Activated naive CD4-positive, alpha-beta T cell treated with anti-CD3 and anti-CD28 coated beads, Interleukin-2, amount 50 U/mL, for 24 hours (primary cell): ENCODE results near the gene PLA2R1.

Experiments
- H3K27ac Mint-ChIP-seq: one replicate; pipeline ENCODE4 v1.8.0; 2021; ENCODE audit warnings: mild to moderate bottlenecking, mixed read lengths
- H3K27me3 Mint-ChIP-seq: one replicate; pipeline ENCODE4 v1.8.0; 2021; ENCODE audit warnings: mixed read lengths
- H3K36me3 Mint-ChIP-seq: one replicate; pipeline ENCODE4 v1.8.0; 2021; ENCODE audit warnings: mixed read lengths
- H3K4me1 Mint-ChIP-seq: one replicate; pipeline ENCODE4 v1.8.0; 2021; ENCODE audit warnings: mixed read lengths
- H3K4me3 Mint-ChIP-seq: one replicate; pipeline ENCODE4 v1.8.0; 2021; ENCODE audit warnings: mild to moderate bottlenecking, mixed read lengths
- H3K9me3 Mint-ChIP-seq: one replicate; pipeline ENCODE4 v1.8.0; 2021; ENCODE audit warnings: mixed read lengths

Gene PLA2R1

DNA sequence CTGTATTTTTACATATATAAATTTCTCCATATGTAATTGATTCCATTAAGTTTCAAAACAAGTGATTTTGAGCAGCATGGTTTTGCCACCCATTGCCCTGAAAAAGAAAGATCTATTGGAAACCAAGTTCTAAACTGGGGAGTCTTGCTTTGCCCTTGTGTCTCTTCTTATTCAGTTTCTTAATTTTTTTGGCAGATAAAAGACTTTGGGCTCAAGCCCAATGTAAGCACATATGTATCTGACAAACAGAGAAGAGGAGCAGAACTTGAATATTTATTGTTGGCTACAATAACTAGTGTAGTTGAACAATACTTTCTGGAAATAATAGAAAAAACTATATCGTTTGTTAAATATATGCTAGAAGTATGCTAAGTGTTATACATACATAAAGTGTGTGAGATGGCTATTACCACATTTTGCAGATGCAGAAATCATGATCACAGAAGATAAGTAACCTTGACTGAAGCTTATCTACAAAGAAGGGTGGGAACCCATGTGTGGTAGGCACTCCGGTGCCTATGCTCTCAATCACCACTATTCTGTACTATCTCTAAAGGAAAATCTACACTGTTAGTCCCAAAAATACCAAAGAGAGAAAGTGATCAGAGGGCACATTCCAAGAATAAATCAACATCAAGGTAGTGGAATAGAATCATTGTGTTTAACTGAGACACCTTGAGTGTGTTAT lies 109.1 kb downstream of the PLA2R1 start:
- Mint-ChIP-seq H3K4me1 (no peaks in the 10 kb centered on the region), H3K4me3 (no peak overlapping the region), H3K36me3 (no peaks in the 10 kb centered on the region), H3K9me3 (no peaks in the 10 kb centered on the region), H3K27ac (no peak overlapping the region), H3K27me3 (peaks cover 13% of the 10 kb centered on the region)

DNA sequence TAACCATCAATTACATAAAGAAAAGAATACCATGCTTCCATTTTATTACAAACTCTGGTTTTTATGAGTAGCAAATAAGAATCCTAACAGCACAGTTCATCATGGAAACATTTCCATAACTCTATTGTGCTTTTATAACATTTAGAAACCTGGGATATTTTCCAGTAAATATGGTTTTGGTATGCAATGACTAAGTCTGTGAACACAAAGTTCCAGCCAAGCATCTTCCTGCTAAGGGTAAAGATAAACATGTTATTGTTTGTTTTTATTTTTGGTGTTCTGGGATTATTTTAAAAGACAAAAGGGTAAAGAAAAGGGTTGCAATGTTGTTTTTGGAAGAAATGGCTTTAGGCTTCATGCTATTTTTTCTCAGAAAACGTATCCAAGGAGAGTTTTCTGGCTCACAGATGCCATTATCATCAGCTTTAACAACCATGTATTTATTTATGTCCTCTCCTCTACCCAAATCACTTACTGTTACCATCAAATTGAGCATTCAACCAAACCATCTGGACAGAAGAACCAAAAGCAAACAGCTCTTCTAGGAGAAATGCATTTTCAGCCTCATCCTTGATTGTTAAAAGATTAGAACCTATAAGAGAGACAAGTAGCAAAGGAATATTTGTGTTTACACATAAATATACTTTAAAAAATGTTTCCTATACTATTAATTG lies 116.0 kb downstream of the PLA2R1 start:
- Mint-ChIP-seq H3K36me3 (no peaks in the 10 kb centered on the region), H3K27me3 (peaks cover 5% of the 10 kb centered on the region), H3K9me3 (no peaks in the 10 kb centered on the region), H3K27ac (no peak overlapping the region), H3K4me1 (peaks cover 3% of the 10 kb centered on the region), H3K4me3 (no peak overlapping the region)

DNA sequence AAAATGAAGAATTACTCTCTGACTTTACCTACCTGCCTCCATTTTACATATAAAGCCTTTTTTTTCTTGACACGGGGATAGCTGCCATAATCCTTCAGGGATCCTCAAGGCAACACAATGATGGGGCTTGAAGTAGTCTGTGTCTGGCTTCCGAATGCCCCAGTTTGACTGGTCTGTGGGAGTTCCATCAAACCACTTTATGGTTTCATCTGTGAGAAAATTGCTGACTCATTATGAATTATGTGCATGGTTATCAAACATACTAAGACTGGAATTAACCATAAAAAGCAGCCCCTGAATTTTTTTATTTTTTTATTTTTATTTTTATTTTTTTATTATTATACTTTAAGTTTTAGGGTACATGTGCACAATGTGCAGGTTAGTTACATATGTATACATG lies 117.5 kb downstream of the PLA2R1 start:
- Mint-ChIP-seq H3K4me1 (peaks cover 3% of the 10 kb centered on the region), H3K27me3 (no peaks in the 10 kb centered on the region), H3K36me3 (no peaks in the 10 kb centered on the region), H3K4me3 (no peak overlapping the region), H3K9me3 (no peaks in the 10 kb centered on the region), H3K27ac (no peak overlapping the region)

DNA sequence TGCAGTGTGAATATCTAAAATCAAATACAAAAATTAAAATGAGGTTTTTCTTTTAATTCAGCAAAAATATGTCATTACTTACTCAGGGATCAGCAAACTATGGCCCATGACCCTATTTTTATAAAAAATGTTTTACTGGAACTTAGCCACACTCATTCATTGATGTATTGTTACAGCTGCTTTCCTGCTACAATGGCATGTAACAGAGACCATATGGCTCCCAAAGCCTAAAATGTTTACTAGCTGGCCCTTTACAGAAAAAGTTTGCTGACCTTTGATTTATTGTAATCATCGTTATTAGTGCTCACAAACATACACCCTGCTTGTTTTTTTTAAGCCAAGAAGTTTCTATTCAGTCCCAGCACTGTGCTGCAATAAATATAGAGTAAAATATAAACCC lies 120.3 kb downstream of the PLA2R1 start:
- H3K27me3 Mint-ChIP-seq, result peaks cover 2% of the 10 kb centered on the region
- H3K9me3 Mint-ChIP-seq, result no peaks in the 10 kb centered on the region
- H3K27ac Mint-ChIP-seq, result no peak overlapping the region
- H3K4me3 Mint-ChIP-seq, result no peak overlapping the region
- H3K4me1 Mint-ChIP-seq, result peaks cover 3% of the 10 kb centered on the region
- H3K36me3 Mint-ChIP-seq, result no peaks in the 10 kb centered on the region

DNA sequence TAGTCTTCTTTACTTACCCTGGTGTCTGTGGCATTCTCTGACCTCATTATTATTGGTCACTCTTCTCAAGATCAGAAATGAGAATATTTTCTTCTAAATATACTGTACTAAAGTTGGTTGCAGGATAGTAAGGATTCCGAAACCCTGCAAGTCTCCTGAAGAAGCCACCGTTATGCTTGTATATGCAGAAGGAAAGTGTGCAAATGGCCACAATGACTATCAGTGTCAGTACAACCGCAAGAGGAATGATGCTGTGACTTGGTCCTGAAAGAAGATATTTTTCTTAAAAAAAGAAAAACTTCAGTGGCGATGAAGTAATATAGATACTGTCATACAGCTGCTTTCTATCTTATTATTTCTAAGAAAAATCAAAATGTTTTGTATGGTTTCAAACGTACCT lies 120.7 kb downstream of the PLA2R1 start:
- Mint-ChIP-seq H3K27ac (no peak overlapping the region), H3K4me3 (no peak overlapping the region), H3K36me3 (no peaks in the 10 kb centered on the region), H3K4me1 (peaks cover 3% of the 10 kb centered on the region), H3K9me3 (no peaks in the 10 kb centered on the region), H3K27me3 (peaks cover 2% of the 10 kb centered on the region)

DNA sequence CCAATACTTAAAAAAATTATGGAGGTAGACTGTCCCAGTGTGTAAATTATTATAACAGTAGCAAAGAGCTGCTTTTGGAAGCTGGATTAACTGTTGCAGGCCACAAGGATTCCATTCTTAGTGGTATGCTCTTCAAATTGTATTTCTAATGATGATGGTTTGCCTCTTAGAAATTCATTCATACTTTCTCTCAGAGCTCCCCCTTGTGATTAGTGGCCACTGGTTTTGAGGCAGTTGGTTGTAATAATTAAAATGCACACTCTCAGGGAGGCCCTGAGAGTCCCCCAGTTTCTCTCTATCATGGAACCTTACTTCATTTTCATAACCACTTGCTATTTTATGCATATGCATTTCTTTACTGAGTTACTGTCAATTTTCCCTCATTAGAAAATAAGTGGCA lies 122.5 kb downstream of the PLA2R1 start:
- no peaks in the 10 kb centered on the region for H3K9me3 Mint-ChIP-seq
- H3K27ac Mint-ChIP-seq, result no peak overlapping the region
- H3K4me3 Mint-ChIP-seq, result no peak overlapping the region
- no peaks in the 10 kb centered on the region for H3K36me3 Mint-ChIP-seq
- peaks cover 2% of the 10 kb centered on the region for H3K27me3 Mint-ChIP-seq
- H3K4me1 Mint-ChIP-seq, result peaks cover 3% of the 10 kb centered on the region

DNA sequence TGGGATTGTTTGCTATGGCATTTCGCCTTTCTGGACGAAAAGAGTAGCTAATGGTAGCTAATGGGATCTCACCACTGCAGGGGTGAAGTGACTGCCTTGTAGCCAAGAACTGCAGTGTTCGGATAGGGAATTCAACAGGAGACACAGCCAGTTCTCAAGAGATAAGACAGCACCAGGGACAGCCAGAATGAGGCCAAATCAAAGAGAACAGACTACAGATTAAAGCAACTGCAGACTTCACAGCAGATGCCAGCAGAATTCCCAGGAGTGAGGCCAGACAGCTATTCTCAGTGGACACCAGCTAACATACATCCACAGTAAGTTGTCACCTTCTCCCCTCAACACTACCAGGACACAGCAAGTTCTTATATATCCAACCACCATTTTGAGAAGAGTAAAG lies 124.0 kb downstream of the PLA2R1 start:
- peaks cover 2% of the 10 kb centered on the region for H3K27me3 Mint-ChIP-seq
- no peaks in the 10 kb centered on the region for H3K4me1 Mint-ChIP-seq
- no peak overlapping the region for H3K4me3 Mint-ChIP-seq
- H3K36me3 Mint-ChIP-seq, result no peaks in the 10 kb centered on the region
- no peak overlapping the region for H3K27ac Mint-ChIP-seq
- no peaks in the 10 kb centered on the region for H3K9me3 Mint-ChIP-seq

DNA sequence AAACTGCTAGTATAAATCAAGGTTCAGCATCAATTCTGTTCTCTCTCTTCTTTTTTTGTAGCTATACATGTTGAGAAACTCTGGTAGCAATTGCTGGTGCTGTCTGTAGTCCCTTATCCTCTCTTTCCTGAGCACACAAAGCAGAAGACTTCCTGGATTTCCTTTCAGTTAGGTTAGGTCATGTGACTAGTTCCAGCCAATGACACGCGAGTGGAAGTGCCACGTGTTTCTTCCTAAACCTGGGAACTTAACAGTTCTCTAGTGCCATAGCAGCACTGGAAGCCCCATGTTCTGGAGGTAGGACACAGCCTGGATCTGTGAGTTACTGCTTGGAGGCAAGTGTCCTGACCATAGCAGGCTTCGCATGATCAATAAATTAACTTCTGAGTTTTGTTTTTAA lies 125.9 kb downstream of the PLA2R1 start:
- Mint-ChIP-seq H3K4me3 (no peak overlapping the region), H3K9me3 (no peaks in the 10 kb centered on the region), H3K27ac (no peak overlapping the region), H3K4me1 (no peaks in the 10 kb centered on the region), H3K36me3 (no peaks in the 10 kb centered on the region), H3K27me3 (peaks cover 2% of the 10 kb centered on the region)

DNA sequence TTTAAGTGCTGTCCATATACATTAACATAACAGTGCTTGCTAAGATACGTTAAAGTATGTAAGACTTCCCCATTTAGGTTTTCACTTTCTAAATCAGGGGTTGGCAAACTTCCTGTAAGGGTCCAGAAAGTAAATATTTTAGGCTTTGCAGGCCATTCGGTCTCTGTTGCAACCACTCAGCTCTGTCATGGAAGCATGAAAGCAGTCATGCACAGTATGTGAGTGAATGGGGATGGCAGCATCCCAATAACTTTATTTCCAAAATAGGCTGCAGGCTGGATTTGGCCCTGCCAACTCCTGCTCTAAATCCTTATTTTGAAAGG lies 128.7 kb downstream of the PLA2R1 start:
- Mint-ChIP-seq H3K4me1 (no peaks in the 10 kb centered on the region), H3K9me3 (no peaks in the 10 kb centered on the region), H3K27ac (no peak overlapping the region), H3K4me3 (no peak overlapping the region), H3K27me3 (peaks cover 2% of the 10 kb centered on the region), H3K36me3 (no peaks in the 10 kb centered on the region)

DNA sequence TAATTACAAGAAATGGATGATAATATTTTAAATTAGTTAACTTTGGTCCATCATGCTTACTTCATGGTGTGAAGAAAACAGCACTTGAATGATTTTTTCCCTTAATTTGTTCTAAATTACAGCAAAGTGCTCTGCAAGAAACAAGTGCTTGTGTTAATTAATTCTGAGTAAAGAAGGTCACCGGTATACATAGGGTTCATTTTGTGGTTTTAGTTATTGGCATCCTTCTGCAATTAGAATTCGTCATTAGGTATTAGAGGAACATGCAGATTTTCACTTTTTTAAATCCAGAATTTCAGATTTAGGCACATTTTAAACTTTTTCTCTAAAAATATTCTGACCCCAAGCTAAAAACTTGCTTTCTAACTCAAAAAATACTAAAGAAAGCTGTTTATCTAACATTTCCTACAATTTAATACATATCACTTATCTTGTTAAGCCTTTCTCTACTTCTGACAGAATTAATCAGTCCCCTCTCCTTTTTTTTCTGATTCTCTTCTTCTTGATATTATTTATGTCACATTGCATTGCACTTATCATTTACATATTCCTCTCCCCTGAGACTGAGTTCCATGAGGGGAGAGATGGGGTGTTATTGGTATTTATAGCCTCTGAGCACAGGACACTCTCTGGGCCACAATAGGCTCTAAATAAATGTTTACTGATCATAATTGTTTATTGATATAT lies 129.2 kb downstream of the PLA2R1 start:
- H3K27me3 Mint-ChIP-seq, result peaks cover 2% of the 10 kb centered on the region
- no peak overlapping the region for H3K27ac Mint-ChIP-seq
- H3K36me3 Mint-ChIP-seq, result no peaks in the 10 kb centered on the region
- no peak overlapping the region for H3K4me3 Mint-ChIP-seq
- H3K4me1 Mint-ChIP-seq, result no peaks in the 10 kb centered on the region
- H3K9me3 Mint-ChIP-seq, result no peaks in the 10 kb centered on the region

DNA sequence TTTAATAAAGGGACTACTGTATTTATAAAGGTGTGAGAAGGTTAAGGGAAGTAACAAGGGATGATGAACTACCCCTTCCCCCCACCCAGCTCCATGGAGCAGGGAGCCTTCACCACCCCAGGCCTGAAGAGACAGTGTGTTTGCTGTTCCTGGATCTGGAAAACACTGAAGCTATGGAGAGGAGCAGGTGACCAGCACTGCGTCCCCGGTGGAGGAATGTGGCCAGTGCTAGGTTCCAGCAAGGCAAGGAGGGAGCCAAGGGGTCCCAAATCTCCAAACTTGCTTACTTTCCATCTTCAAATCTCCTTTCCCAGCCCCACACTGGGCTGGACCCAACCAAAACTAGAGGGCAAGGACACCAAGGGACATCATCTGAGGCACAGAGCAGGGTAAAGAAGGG lies 135.7 kb downstream of the PLA2R1 start:
- H3K27ac Mint-ChIP-seq, result no peak overlapping the region
- no peaks in the 10 kb centered on the region for H3K9me3 Mint-ChIP-seq
- no peak overlapping the region for H3K4me3 Mint-ChIP-seq
- H3K36me3 Mint-ChIP-seq, result no peaks in the 10 kb centered on the region
- H3K4me1 Mint-ChIP-seq, result peaks cover 10% of the 10 kb centered on the region
- H3K27me3 Mint-ChIP-seq, result peaks cover 6% of the 10 kb centered on the region

DNA sequence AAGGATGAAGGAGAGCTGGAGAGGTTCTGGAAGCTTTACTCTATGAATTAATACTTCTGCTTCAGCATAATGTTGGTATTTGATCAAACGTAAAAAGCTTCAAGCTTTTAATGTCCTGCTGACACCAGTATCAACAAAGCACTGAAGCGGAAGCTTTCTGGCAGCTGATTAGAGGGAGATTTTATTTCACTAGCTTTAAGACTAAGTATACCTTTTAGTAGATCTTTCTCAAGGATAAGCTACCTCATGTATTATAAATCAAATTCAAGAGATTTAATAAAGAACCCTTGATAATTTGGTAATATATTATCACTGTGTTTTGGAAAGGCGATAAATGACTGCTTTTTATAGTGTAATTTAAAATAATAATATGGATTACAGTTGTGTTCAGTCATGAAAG lies 136.4 kb downstream of the PLA2R1 start:
- Mint-ChIP-seq H3K9me3 (no peaks in the 10 kb centered on the region), H3K27me3 (peaks cover 6% of the 10 kb centered on the region), H3K36me3 (no peaks in the 10 kb centered on the region), H3K27ac (no peak overlapping the region), H3K4me3 (no peak overlapping the region), H3K4me1 (peaks cover 11% of the 10 kb centered on the region)

DNA sequence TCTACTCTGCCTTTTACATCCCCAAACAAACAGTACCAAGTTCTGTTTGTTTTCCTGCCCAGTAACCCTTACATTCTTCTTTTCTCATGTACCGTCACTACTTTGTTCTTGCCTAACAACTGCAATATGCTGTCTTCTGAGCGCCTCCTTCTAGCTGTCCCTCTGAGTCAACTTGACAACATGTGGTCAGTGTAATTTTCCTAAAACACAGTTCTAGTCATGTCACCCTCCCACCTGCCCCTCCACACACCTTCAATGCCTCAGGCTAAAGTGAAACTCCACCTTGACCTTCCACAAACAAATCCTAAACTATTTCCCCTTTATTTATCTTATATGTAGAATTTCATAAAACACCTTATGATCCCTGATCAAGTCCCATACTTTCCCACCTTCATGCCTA lies 139.9 kb downstream of the PLA2R1 start:
- no peak overlapping the region for H3K4me3 Mint-ChIP-seq
- peaks cover 8% of the 10 kb centered on the region for H3K27me3 Mint-ChIP-seq
- H3K4me1 Mint-ChIP-seq, result peaks cover 15% of the 10 kb centered on the region
- H3K9me3 Mint-ChIP-seq, result no peaks in the 10 kb centered on the region
- no peaks in the 10 kb centered on the region for H3K36me3 Mint-ChIP-seq
- peak overlapping the region; percentile 19 for H3K27ac Mint-ChIP-seq

DNA sequence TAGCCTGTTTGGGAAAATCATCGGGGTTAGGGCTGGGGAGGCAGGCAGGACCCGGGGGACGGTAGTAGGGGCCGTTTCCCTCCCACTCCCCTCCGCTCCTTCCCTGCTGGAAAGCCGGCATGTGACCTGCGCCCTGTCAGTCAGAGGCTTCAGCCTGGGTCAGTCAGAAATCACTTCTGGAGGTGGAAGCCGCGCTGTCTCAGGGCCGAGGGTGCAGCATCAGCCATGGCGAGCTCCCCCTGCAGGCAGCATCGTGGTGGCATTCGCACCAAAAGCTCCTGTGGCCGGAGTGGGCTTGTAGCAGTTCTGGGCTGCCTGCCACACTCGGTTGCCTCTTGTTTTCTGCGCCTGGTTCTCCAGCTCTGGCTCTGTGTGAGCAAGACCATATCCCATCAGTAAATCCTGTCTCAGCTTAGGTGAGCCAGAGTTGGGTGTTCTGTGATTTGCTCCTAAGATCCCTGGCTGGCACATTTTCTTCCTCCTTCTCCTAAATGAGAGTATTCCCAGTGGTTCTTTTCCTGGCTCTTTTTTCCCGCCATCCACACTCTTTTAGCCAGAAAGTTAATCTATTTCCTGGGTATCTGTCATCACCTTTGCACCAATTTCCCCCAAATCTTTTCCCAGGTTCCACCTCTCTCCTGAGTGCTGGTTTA lies 140.5 kb downstream of the PLA2R1 start:
- no peaks in the 10 kb centered on the region for H3K9me3 Mint-ChIP-seq
- peaks cover 8% of the 10 kb centered on the region for H3K27me3 Mint-ChIP-seq
- no peak overlapping the region for H3K27ac Mint-ChIP-seq
- peaks cover 15% of the 10 kb centered on the region for H3K4me1 Mint-ChIP-seq
- H3K36me3 Mint-ChIP-seq, result no peaks in the 10 kb centered on the region
- H3K4me3 Mint-ChIP-seq, result no peak overlapping the region

DNA sequence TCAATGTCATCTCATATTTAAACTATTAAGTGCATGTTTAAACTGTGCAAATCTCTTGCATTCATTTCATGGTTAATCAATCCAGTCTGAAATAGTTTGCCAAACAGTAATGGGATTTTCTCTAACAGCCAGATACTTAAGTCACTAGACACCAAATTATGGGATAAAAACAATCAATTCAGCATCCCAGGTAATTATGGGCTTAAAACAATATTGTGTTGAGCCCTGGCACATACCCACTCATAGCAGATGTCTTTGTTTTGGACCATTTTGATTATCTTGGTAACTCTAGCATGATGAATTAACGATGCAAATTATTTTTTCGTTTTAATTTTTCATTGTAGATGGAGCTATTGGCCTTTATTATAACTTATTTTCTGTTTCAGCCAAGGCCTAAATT lies 145.9 kb downstream of the PLA2R1 start:
- peaks cover 5% of the 10 kb centered on the region for H3K4me1 Mint-ChIP-seq
- H3K9me3 Mint-ChIP-seq, result no peaks in the 10 kb centered on the region

DNA sequence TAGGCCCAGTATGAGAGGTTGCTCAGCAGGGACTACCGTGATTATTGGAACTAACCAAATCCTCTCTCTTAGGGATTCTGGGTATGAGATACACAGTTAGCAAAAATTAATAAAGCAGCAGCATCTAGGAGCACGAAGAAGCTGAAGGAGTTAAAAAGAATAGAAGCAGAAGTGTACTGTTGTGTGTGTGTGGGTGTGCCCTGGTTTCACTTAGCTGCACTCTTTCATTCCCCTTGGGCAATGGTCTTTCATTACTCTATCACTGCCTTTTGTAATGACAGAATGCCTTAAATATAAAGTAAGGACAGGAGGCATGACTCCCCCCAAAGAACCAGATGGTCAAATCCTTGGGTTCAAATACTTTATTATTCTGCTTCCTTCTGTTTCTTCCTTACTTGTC lies 148.5 kb downstream of the PLA2R1 start:
- Mint-ChIP-seq H3K27me3 (no peaks in the 10 kb centered on the region), H3K9me3 (no peaks in the 10 kb centered on the region), H3K36me3 (no peaks in the 10 kb centered on the region), H3K27ac (no peak overlapping the region), H3K4me1 (peaks cover 11% of the 10 kb centered on the region), H3K4me3 (no peak overlapping the region)

More for the DNA sequence above, 145.9 kb downstream of the PLA2R1 start:
- no peak overlapping the region for H3K27ac Mint-ChIP-seq
- H3K4me3 Mint-ChIP-seq, result no peak overlapping the region
- H3K36me3 Mint-ChIP-seq, result no peaks in the 10 kb centered on the region
- peaks cover 3% of the 10 kb centered on the region for H3K27me3 Mint-ChIP-seq
